Measurements from ENCODE around the gene SRD5A1. TPM values are rescaled to one million over a fixed set of nuclear protein-coding genes. Genes with fewer than 3 reads are reported as not detected.

The SRD5A1 gene
- total RNA-seq, 2 experiments from 2014 or later = 16.7 to 32.5 TPM

GRCh38 chr5:6591671-6592288 lies 41.5 kb upstream of the SRD5A1 start:
- Histone ChIP-seq H3K4me3 (ENCODE audit: low read depth, low read length, poor library complexity, severe bottlenecking) (no peak overlapping the region), H3K36me3 (ENCODE audit: insufficient read depth, low read length) (peaks cover 16% of the 10 kb centered on the region), H3K9me2 (ENCODE audit: insufficient read depth, low read length) (no peaks in the 10 kb centered on the region), H3K79me2 (ENCODE audit: insufficient read depth, low read depth, low read length) (no peaks in the 10 kb centered on the region), H2AFZ (ENCODE audit: low read length) (no peak overlapping the region), H4K20me1 (ENCODE audit: insufficient read depth, low read length) (no peaks in the 10 kb centered on the region), H3K27ac (ENCODE audit: low read depth, low read length, poor library complexity, severe bottlenecking) (no peak overlapping the region), H3K4me1 (ENCODE audit: insufficient read depth, low read length, poor library complexity, severe bottlenecking) (no peaks in the 10 kb centered on the region), H3K4me2 (ENCODE audit: low read length) (no peak overlapping the region), H3K9me3 (ENCODE audit: low read length) (no peaks in the 10 kb centered on the region)
- intact Hi-C loops (cut with micrococcal nuclease; ENCODE audit: unreplicated experiment) = no loop called here
- ChIA-PET CTCF (ENCODE audit: unreplicated experiment) (no interaction called here), POLR2A (interaction anchor here (1.7 kb wide), 1 partner anchor 17 kb away, joined by 3 read pairs; no protein-coding TSS in a partner anchor)
- BruUV-seq (replicated peaks) = no TSS peak
- no peak for TF ChIP-seq CTCF (conservative IDR thresholded peaks at IDR 0.05; ENCODE audit: low read length)
- TF ChIP-seq EZH2phosphoT487 (IDR thresholded peaks at IDR 0.05; ENCODE audit: borderline replicate concordance, low read depth, low read length) = no peak
- DNase-seq (ENCODE audit: low spot score) = no peak

GRCh38 chr5:6592601-6593000 lies 40.6 kb upstream of the SRD5A1 start:
- intact Hi-C loops (cut with micrococcal nuclease; ENCODE audit: unreplicated experiment) = no loop called here
- CTCF ChIA-PET (ENCODE audit: unreplicated experiment) = no interaction called here
- POLR2A ChIA-PET = interaction anchor here (1.7 kb wide), 1 partner anchor 16 kb away, joined by 3 read pairs; no protein-coding TSS in a partner anchor

More at GRCh38 chr5:6592601-6593000, 40.6 kb upstream of the SRD5A1 start:
- Histone ChIP-seq H2AFZ (ENCODE audit: low read length) (no peak overlapping the region), H3K9me2 (ENCODE audit: insufficient read depth, low read length) (no peaks in the 10 kb centered on the region), H3K79me2 (ENCODE audit: insufficient read depth, low read depth, low read length) (no peaks in the 10 kb centered on the region), H3K4me3 (ENCODE audit: low read depth, low read length, poor library complexity, severe bottlenecking) (no peak overlapping the region), H3K9me3 (ENCODE audit: low read length) (no peaks in the 10 kb centered on the region), H4K20me1 (ENCODE audit: insufficient read depth, low read length) (no peaks in the 10 kb centered on the region), H3K36me3 (ENCODE audit: insufficient read depth, low read length) (peaks cover 24% of the 10 kb centered on the region), H3K27ac (ENCODE audit: low read depth, low read length, poor library complexity, severe bottlenecking) (no peak overlapping the region), H3K4me1 (ENCODE audit: insufficient read depth, low read length, poor library complexity, severe bottlenecking) (no peaks in the 10 kb centered on the region), H3K4me2 (ENCODE audit: low read length) (no peak overlapping the region)
- no TSS peak for BruUV-seq (replicated peaks)
- TF ChIP-seq CTCF (conservative IDR thresholded peaks at IDR 0.05; ENCODE audit: low read length) = no peak
- TF ChIP-seq EZH2phosphoT487 (IDR thresholded peaks at IDR 0.05; ENCODE audit: borderline replicate concordance, low read depth, low read length) = no peak
- DNase-seq (ENCODE audit: low spot score) = no peak

Measured in OCI-LY7 (cell line).